K562 (cell line): Measurements from ENCODE around the gene ABRAXAS1. TPM values are rescaled to one million over a fixed set of nuclear protein-coding genes. Genes with fewer than 3 reads are reported as not detected.
A peak's percentile ranks its signal among the peaks of the same experiment; 100 is the strongest.
"Not testable (repeated sequence)": the region's sequence is repeated elsewhere in the genome, so short reads cannot be mapped to it uniquely, and the experiment has no call there.

Source experiments
- ATAC-seq: fragments of 200-7000 bp; cut with Tn5 transposase; 3 replicates; pipeline ENCODE4 v1.9.1; 2020; ENCODE audit warnings: moderate library complexity
- BruUV-seq: library from RNA; stranded (reverse); fragments of 400-500 nt; replicated peaks from 2 replicates; lab custom pipeline; 2021; lab: Mats Ljungman, UMichigan
- CTCF ChIA-PET: fragments of 300-600 bp; formaldehyde crosslinking; extraction: SDS; loops from one replicate; lab custom pipeline; 2021; ENCODE audit warnings: low intra/inter-chr PET ratio; lab: Yijun Ruan, JAX
- POLR2A ChIA-PET: fragments of 300-600, 350-650 bp; sonication (Branson Sonifier 250); formaldehyde crosslinking; extraction: SDS; loops from one replicate; lab custom pipeline; 2021; ENCODE audit warnings: antibody characterized with exemption, inconsistent platforms; lab: Yijun Ruan, JAX
- DNase-seq, 4 experiments: peaks; one replicate each; pipeline versions ENCODE4 v3.0.0 to v3.0.0-alpha.2; 2011 to 2018; ENCODE audit warnings: low spot score in 3 of 4, mixed read lengths in 3 of 4; ENCODE audit errors: extremely low read depth in 1 of 4
- FAIRE-seq: peaks from 2 replicates; lab custom pipeline; 2011; peaks lifted over from hg19 to GRCh38; lab: Jason Lieb, UNC
- H2AFZ ChIP-seq: 2 replicates; pipeline ENCODE4 v1.6.0; 2011; ENCODE audit warnings: low read depth, low read length, control low read depth, inconsistent platforms
- H3K27ac ChIP-seq: fragments of 200-600 bp; 3 replicates; pipeline ENCODE4 v1.8.0; 2011; ENCODE audit warnings: low read depth, mild to moderate bottlenecking, control low read depth, inconsistent platforms, low read length, moderate library complexity, mixed read lengths; ENCODE audit errors: extremely low read depth
- H3K27me3 ChIP-seq, 2 experiments: fragments of 300-600 bp in 1 of 2; 2 replicates in 1 of 2; 3 replicates in 1 of 2; pipeline versions ENCODE4 v1.6.0 to v1.8.0; 2011; ENCODE audit warnings: inconsistent platforms in 2 of 2, low read length in 2 of 2, mild to moderate bottlenecking in 1 of 2, mixed read lengths in 1 of 2, moderate library complexity in 1 of 2; ENCODE audit not compliant: control insufficient read depth in 2 of 2, insufficient read depth in 2 of 2
- H3K36me3 ChIP-seq: fragments of 300-600 bp; 3 replicates; pipeline ENCODE4 v1.8.0; 2011; ENCODE audit warnings: mild to moderate bottlenecking, low read length, inconsistent platforms; ENCODE audit not compliant: control insufficient read depth, insufficient read depth
- H3K4me1 ChIP-seq, 2 experiments: fragments of 200-600 bp in 1 of 2; replicated peaks in 1 of 2; 2 replicates in 1 of 2; 3 replicates in 1 of 2; pipeline versions ENCODE4 v1.5.1 to v1.8.0; 2011; ENCODE audit warnings: inconsistent platforms in 2 of 2, low read length in 2 of 2, mild to moderate bottlenecking in 1 of 2, mixed read lengths in 1 of 2, moderate library complexity in 1 of 2; ENCODE audit not compliant: control insufficient read depth in 2 of 2, insufficient read depth in 2 of 2
- H3K4me2 ChIP-seq: 2 replicates; pipeline ENCODE4 v1.6.1; 2011; ENCODE audit warnings: low read length, control low read depth, inconsistent platforms, mixed read lengths; ENCODE audit not compliant: insufficient read depth
- H3K4me3 ChIP-seq: fragments of 200-600 bp; sonication (generic), shearing (Covaris generic); 2 replicates; pipeline ENCODE4 v1.5.1; 2016; ENCODE audit warnings: control low read depth, inconsistent platforms
- H3K79me2 ChIP-seq: fragments of 200-600 bp; 3 replicates; pipeline ENCODE4 v1.8.0; 2011; ENCODE audit warnings: low read length, inconsistent platforms; ENCODE audit not compliant: control insufficient read depth, insufficient read depth
- H3K9ac ChIP-seq, 2 experiments: 2 replicates each; pipeline versions ENCODE4 v1.6.0 to v1.6.1; 2011; ENCODE audit warnings: low read depth in 2 of 2, low read length in 2 of 2, control low read depth in 1 of 2, inconsistent platforms in 1 of 2, mild to moderate bottlenecking in 1 of 2, mixed read lengths in 1 of 2; ENCODE audit not compliant: insufficient read depth in 1 of 2
- H3K9me1 ChIP-seq: one replicate; pipeline ENCODE4 v1.6.0; 2011; ENCODE audit warnings: inconsistent platforms, mild to moderate bottlenecking, low read length, moderate library complexity; ENCODE audit not compliant: control insufficient read depth, insufficient read depth
- H3K9me3 ChIP-seq: replicated peaks from 2 replicates; pipeline ENCODE4 v1.5.1; 2011; ENCODE audit warnings: low read depth, low read length, inconsistent platforms; ENCODE audit not compliant: control insufficient read depth, insufficient read depth
- H4K20me1 ChIP-seq: replicated peaks from 2 replicates; pipeline ENCODE4 v1.6.1; 2011; ENCODE audit warnings: low read length, inconsistent platforms, mixed read lengths; ENCODE audit not compliant: control insufficient read depth, insufficient read depth
- ARID1B ChIP-seq: fragments of 450-650 bp; IDR thresholded peaks from 2 replicates; pipeline ENCODE4 v1.6.1; 2016; ENCODE audit warnings: antibody characterized with exemption, mild to moderate bottlenecking, inconsistent platforms
- BACH1 ChIP-seq: fragments of 200-800 bp; sonication (Bioruptor generic); IDR thresholded peaks from 2 replicates; pipeline ENCODE4 v1.6.1; 2016; ENCODE audit warnings: missing genetic modification characterization, missing compliant biosample characterization
- BCOR ChIP-seq: fragments of 450-650 bp; IDR thresholded peaks from 2 replicates; pipeline ENCODE4 v1.6.1; 2016
- CUX1 ChIP-seq: fragments of 200-800 bp; sonication (Bioruptor generic); IDR thresholded peaks from 2 replicates; pipeline ENCODE4 v1.6.1; 2016; ENCODE audit warnings: missing genetic modification characterization, missing compliant biosample characterization
- CXXC5 ChIP-seq: fragments of 250-450 bp; sonication (Bioruptor Pico); IDR thresholded peaks from 2 replicates; pipeline ENCODE4 v1.8.0; 2022; ENCODE audit warnings: inconsistent platforms, mild to moderate bottlenecking, moderate library complexity
- DMBX1 ChIP-seq: fragments of 250-450 bp; sonication (Bioruptor Pico); IDR thresholded peaks from 2 replicates; pipeline ENCODE4 v1.8.0; 2022; ENCODE audit warnings: inconsistent platforms, mild to moderate bottlenecking, moderate library complexity, borderline replicate concordance
- GATA2 ChIP-seq: sonication (generic); formaldehyde crosslinking; IDR thresholded peaks from 2 replicates; pipeline ENCODE4 v1.4.0; 2020; ENCODE audit warnings: mild to moderate bottlenecking, missing genetic modification reagents
- HDGF ChIP-seq: fragments of 450-650 bp; IDR thresholded peaks from 2 replicates; pipeline ENCODE4 v1.6.1; 2016
- MEF2A ChIP-seq: IDR thresholded peaks from 2 replicates; pipeline ENCODE4 v1.6.1; 2011; ENCODE audit warnings: low read depth, mild to moderate bottlenecking, low read length, moderate library complexity; ENCODE audit not compliant: control insufficient read depth
- NCOA1 ChIP-seq: fragments of 450-650 bp; IDR thresholded peaks from 2 replicates; pipeline ENCODE4 v1.6.1; 2016; ENCODE audit warnings: low read depth
- RBBP5 ChIP-seq: fragments of 200-600 bp; sonication (generic); IDR thresholded peaks from 2 replicates; pipeline ENCODE4 v1.6.1; 2012; ENCODE audit warnings: borderline replicate concordance, mild to moderate bottlenecking, low read length, control low read depth, inconsistent platforms; ENCODE audit not compliant: insufficient read depth, poor library complexity, severe bottlenecking
- RCOR1 ChIP-seq, 2 experiments: IDR thresholded peaks; 2 replicates each; pipeline ENCODE4 v1.6.1; 2012; ENCODE audit warnings: low read depth in 2 of 2, low read length in 2 of 2, borderline replicate concordance in 1 of 2, improper control_type of control experiment in 1 of 2
- SMAD4 ChIP-seq: fragments of 250-450 bp; sonication (Bioruptor Pico); conservative IDR thresholded peaks from 2 replicates; pipeline ENCODE4 v1.8.0; 2021; ENCODE audit warnings: inconsistent platforms, mild to moderate bottlenecking, moderate library complexity
- SMARCA4 ChIP-seq: fragments of 450-650 bp; IDR thresholded peaks from 2 replicates; pipeline ENCODE4 v1.6.1; 2016
- STAT5A ChIP-seq: IDR thresholded peaks from 2 replicates; pipeline ENCODE4 v1.6.1; 2012; ENCODE audit warnings: low read length, inconsistent platforms, borderline replicate concordance
- TRIM24 ChIP-seq, 2 experiments: fragments of 450-650 bp; IDR thresholded peaks; 2 replicates each; pipeline ENCODE4 v1.6.1; 2016
- ZEB2 ChIP-seq: fragments of 450-650 bp; IDR thresholded peaks from 2 replicates; pipeline ENCODE4 v1.6.1; 2016
- WGBS: fragments of 100-300 bp; shearing (Covaris generic); methylation state at CpG from one replicate; pipeline ENCODE4 v1.1.6; 2016; ENCODE audit warnings: low coverage, mixed read lengths; ENCODE audit not compliant: insufficient coverage; ENCODE audit errors: missing lambda C conversion rate; 5-methylcytosine and 5-hydroxymethylcytosine counted together
- in situ Hi-C: fragments of 300-500 bp; cut with MboI; formaldehyde crosslinking; loops from 4 replicates; pipeline ENCODE4 v1.15.0; 2018; ENCODE audit warnings: inconsistent platforms, mixed read lengths
- intact Hi-C: fragments of 100-400 bp; cut with micrococcal nuclease; formaldehyde crosslinking; loops from 2 replicates; pipeline ENCODE4 v1.14.2; 2022
- polyA plus RNA-seq, 8 experiments: library from polyadenylated mRNA; depleted of rRNA in 4 of 8; stranded (reverse) in 5 of 8; unstranded in 3 of 8; fragments of >200 nt; fragmentation: Nextera tagmentation in 2 of 8; fragmentation: Illumina TruSeq in 1 of 8; extraction: Ambion mirVana in 2 of 8; extraction: Trizol in 1 of 8; gene quantifications; 2 replicates each; pipeline versions ENCODE4 v1.2.1 to v1.2.3, GENCODE V29; 2011 to 2014; ENCODE audit warnings: inconsistent platforms in 1 of 8, missing spikeins in 1 of 8
- total RNA-seq, 7 experiments: library from RNA; depleted of rRNA in 6 of 7; stranded (reverse); fragments of >200 nt in 6 of 7; fragmentation: Illumina TruSeq in 2 of 7; extraction: Trizol in 2 of 7; gene quantifications; 2 replicates each; pipeline versions ENCODE4 v1.2.1 to v1.2.3, GENCODE V29; 2011 to 2021; ENCODE audit warnings: low replicate concordance in 1 of 7

The ABRAXAS1 gene
- total and polyA plus RNA-seq, 9 of the 15 experiments (the other 6 are each of a cell fraction or from before 2014, with no cell fraction given) = 10.8 to 48.3 (median 22.1) TPM

GRCh38 chr4:83496085-83496917 lies 11.4 kb upstream of the ABRAXAS1 start:
- H3K9me1 ChIP-seq, H3K79me2 ChIP-seq, in situ Hi-C loops, H3K9me3 ChIP-seq, H4K20me1 ChIP-seq, H3K27me3 ChIP-seq, H3K36me3 ChIP-seq, CTCF ChIA-PET: not testable (repeated sequence)
- peaks cover 12 to 13% of the 10 kb centered on the region in 2 experiments; a peak in 4 of 5 replicates for H3K4me1 ChIP-seq
- FAIRE-seq = peak; percentile 92
- TSS peak; percentile 90 for BruUV-seq
- POLR2A ChIA-PET = interaction anchor here (0.6 to 1.2 kb wide), 4 partner anchors 9 to 46 kb away, joined by 3 to 4 read pairs (median 3); no protein-coding TSS in a partner anchor
- H3K9ac ChIP-seq = peak overlapping the region in 1 of 2 experiments; percentile 77; a peak in 2 of 4 replicates
- peak; percentile 83 for ATAC-seq
- WGBS = 4% methylated on average over 8 of the region's 8 CpGs
- peak overlapping the region; percentile 82 for H3K27ac ChIP-seq
- DNase-seq = peak in 3 of 4 experiments; percentile 20 to 90 (median 57)
- H3K4me3 ChIP-seq = peak overlapping the region; percentile 8; the same call in 1 of the 2 replicates
- intact Hi-C loops = loop anchor here (1.0 to 5.0 kb wide), 3 partner anchors 39 to 134 kb away; partner anchors contain the start of genes GPAT3, HELQ and MRPS18C
- peak overlapping the region; percentile 66 for H3K4me2 ChIP-seq
- peak overlapping the region; percentile 71 for H2AFZ ChIP-seq
- TF ChIP-seq CUX1 (0 out of 2 replicates have a peak, but pooled peaks have one; percentile 33), CXXC5 (CRISPR knock-in tag) (peak; percentile 52), BACH1 (peak; percentile 48; the same call in 1 of the 2 replicates), NCOA1 (peak; percentile 65; the same call in 1 of the 2 replicates), DMBX1 (CRISPR knock-in tag) (peak; percentile 42; the same call in 1 of the 2 replicates), SMAD4 (CRISPR knock-in tag) (peak; percentile 83), SMARCA4 (peak; percentile 84), MEF2A (peak; percentile 18; the same call in 1 of the 2 replicates), HDGF (0 out of 2 replicates have a peak, but pooled peaks have one; percentile 76), ZEB2 (peak; percentile 30; the same call in 1 of the 2 replicates), ARID1B (peak; percentile 94), RBBP5 (peak; percentile 47), BCOR (peak; percentile 91), GATA2 (CRISPR knock-in tag) (peak; percentile 78), RCOR1 (IDR thresholded peaks at IDR 0.05; ENCODE audit: borderline replicate concordance in 1 of 2, low read depth in 2 of 2, low read length in 2 of 2) (peak in 1 of 2 experiments; percentile 12; a peak in 2 of 4 replicates), TRIM24 (IDR thresholded peaks at IDR 0.05) (peak; percentile 83 to 91), STAT5A (peak; percentile 55; the same call in 1 of the 2 replicates)
